GM18868 (cell line): ENCODE data around the gene ANKRD63.

ENCODE experiments used
- ATAC-seq: cut with Tn5 transposase; IDR thresholded peaks from one replicate; pipeline ENCODE4 v1.9.1; 2021; ENCODE audit warnings: mild to moderate bottlenecking, moderate library complexity; ENCODE audit not compliant: unreplicated experiment

The ANKRD63 gene

DNA sequence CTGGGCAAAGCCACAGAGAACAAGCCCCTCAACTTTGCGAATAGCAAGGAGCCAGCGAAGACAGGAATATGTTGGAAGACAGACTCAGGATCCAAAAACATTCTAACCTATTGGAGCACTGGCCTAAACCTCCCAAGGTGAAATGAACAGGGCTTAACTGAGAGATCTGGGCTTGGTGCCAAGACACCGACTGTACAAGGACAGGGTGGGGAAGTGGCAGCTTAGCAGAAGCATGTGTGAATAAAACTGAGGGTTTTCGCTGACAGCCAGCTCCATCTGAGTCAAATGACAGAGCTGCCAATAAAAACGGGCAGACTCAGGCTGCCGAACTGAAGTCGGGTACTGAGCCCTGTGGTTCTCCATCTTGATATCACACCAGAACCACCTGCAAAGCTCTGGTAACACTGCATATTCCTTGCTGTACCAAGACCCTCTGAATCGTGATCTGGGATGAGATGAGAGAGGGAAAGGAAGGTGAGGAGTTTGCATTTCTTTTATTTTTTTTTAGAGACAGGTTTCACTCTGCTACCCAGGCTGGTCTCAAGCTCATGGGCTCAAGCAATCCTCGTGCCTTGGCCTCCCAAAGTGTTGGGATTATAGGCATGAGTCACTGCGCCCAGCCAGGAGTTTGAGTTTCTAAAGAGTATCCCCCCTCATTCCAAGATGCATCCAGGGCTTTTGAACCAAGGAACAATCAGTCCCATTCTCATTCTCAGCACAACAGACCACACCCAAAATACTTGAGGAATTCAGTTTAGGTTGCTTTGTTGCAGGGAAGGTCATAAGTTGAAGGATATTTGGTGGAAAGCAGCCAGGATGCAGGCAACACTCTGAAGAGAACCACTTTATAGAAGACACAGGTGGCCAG lies 30.9 kb upstream of the ANKRD63 start:
- no peak for ATAC-seq

DNA sequence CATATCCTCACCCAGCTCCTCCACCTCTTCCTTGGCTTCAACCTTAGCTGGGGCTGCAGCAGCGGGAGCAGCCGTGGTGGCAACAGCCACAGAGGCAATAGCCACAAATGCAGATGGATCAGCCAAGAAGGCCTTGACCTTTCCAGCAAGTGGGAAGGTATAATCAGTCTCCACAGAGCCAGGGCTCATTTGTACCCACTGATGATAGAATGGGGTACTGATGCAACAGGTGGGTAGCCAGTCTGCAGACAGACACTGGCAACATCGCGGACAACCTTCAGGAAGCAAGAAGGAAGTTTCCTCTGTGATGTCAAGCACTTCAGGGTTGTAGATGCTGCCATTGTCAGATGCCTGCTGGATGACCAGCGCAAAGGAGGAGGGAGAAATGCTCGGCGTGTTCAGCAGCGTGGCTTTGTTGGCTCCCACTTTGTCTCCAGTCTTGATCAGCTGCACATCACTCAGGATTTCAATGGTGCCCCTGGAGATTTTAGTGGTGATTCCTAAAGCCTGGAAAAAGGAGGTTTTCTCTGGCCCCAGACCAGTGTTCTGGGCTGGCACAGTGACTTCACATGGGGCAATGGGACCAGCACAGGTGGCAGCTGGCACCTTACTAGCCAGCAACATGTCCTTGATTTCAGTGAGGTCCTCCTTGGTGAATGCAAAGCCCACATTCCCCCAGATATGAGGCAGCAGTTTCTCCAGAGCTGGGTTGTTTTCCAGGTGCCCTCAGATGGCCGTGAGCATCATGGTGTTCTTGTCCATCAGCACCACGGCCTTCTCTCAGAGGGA lies 29.7 kb upstream of the ANKRD63 start:
- no peak for ATAC-seq

DNA sequence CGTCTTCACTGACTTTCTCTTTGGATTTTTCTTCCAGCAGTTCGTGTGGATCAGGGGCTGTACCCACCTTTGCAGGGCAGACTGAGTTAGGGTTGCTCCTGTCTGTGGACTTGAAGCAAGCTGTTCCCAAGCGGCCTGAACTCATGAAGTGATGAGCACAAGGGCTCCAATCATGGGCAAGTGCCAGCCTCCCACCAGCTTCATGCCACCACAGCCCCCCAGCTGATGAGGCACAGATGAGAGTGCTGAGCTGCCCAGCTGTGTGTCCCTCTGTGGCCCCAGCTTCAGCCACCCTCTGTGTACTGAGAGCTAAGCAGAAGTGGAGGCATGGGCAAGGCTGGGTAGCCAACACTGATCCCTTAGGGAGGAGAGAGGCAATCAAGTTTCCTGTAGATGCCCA lies 28.1 kb upstream of the ANKRD63 start:
- ATAC-seq = no peak

DNA sequence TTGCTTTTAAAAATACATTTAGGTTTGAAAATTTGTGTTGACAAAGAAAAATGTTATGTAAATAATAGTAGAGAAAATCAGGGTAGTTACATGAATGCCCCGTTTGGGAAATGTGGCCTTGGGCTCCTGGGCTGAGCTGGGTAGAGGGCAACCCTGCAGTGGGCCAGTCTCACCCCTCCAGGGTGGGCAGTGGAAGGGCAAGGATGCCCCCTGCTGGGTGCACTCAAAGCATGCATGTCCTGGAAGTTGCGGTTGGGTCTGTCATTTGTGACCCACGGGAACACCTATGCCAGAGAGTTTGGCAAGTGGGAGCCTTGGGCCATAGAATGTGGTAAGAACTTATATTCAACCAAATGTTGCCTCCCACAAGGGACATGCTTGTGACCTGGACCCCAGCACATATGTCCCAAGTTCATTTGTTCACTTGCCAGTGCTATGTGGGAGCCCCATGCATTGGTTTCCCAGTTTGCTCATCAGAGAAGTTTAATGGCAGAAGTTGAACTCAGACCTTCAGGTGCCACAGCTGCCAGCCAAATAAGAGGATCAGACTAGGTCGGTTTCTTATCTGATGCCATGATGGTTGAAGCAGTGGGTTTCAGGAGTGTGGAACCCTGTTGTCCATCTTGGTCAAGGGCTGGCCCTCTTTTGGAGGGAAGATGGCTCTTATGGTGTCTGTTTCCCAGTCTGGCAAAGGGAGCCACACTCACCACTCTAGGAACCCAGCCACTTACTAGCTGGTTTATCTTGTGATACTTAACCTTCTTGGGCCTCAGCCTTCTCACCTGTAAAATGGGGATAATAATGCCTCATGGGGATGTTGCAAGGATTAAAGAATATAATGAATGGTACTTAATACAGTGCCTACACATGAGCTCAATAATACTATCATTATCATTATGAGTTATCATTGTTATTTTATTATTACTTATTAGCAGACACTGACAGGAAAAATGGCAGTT lies 27.4 kb upstream of the ANKRD63 start:
- no peak for ATAC-seq

DNA sequence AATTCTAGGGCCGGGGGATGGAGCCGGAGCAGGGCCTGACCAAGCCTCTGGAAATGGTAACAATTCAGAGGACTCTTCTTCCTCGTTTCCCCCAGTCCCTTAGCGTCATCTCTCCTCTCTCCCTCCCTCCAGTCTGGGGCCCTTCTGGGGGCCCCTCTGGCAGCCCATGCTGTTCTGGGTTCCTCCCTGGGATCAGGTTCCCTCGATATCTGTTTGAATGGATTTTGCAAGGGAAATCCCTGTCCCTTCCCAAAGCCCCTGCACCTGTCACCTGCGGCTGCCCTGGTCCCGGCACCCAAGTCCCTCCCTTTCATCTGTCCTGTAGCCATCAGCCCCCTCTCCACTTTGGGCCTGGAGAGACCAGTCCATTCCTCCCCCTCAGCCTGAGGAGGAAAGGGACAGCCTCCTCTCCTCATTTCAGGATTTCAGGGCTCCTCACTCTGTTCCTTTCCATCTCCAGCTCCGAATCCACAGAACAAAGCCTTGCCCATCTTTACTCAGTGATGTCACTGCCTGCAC lies 26.5 kb upstream of the ANKRD63 start:
- no peak for ATAC-seq

DNA sequence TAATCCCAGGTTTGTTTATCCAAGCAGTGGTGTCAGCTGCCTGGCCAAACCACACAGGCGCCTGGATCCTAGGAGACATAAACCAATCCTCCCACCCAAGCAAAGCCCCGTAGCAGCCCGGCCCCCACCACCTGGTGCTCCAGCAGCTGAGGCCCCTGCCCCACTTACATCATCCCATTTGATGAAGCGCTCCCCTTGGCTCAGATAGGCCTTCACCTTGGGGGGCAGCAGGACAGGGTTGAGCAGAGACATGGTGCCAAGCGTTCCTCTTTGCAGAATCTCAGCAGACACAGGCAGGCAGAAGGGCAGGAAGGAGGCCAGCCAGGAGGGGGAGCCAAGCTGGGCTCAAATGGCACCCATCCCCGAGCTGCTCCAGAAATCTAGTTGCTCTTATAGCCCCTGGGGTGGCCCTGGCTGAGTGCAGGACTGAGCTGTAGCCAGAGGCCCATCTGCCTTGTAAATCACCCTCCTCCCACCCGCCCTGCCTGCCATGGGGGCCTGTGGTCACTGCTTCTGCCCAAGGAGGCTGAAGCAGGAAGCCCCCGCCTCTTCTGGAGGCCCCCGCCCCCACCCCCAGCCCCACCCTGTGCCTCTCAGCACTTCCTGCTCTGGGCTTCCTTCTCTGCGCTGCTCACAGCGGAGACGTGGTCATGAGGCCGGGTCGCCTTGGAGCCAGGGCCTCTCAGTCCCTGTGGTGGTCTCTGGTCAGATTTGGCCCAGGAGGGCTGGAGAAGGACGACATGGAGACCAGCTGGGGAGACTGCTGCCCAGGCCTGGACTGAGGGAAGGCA lies 24.8 kb upstream of the ANKRD63 start, which contains the start of gene PLCB2:
Gene PLCB2, minus strand, starts transcription at position 515 of the 791 bp plus-strand sequence. Its CDS starts 263 bp downstream, at position 252.
- peak; percentile 68 for ATAC-seq

DNA sequence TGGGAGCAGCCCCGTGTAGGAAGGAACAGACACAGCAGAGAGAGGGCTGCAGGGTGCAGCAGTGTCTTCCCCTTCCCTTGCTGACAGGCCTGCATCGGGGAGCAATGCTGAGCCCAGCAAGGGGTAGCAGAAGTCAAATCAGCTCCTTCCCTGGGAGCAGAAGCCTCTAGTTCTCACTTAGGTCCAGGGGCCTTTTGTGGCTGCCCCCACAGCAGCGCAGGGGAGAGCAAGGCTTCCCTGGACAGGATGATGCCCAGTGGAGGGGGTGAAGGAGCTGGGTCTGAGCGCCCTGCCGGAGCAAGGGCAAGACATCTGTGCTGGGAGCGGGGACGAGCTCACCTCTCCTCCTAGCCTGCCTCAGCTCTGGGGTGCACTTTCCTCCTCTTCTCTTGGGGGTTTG lies 24.0 kb upstream of the ANKRD63 start:
- no peak for ATAC-seq

DNA sequence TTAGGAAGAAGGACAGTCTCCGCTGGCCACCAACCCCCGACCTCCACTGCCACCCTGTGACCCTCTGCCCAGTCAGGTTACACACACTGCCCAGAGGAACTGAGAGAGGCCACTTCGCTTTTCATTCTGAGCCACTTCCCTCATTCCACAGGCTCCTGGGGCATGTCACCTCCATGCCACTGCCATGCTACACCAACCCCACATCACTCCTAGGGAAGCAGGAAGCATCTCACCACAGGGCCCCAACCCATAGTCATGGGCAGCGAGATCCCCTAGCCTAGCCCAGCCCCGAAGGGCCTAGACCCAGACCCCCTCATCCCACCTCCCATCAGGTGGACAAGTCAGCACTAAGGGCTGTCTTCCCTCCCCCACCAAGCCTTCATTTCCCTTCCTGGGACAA lies 23.5 kb upstream of the ANKRD63 start:
- no peak for ATAC-seq

DNA sequence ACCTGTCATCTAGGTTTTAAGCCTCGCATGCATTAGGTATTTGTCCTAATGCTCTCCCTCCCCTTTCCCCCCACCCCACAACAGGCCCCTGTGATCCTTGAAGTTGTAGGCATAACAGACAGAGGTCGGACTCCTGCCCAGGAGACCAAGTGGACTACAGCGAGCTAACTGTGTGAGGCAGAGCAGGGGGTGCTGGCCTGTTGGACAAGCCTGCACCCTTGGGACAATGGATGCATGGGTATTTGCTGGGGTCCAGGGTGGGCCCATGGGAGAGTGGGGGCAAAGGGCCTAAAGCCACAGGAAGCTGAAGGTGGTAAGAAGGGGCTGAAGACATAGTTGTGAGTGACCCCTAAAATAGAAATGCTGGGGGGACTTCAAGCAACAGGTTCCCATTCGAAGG lies 22.4 kb upstream of the ANKRD63 start:
- ATAC-seq = no peak

DNA sequence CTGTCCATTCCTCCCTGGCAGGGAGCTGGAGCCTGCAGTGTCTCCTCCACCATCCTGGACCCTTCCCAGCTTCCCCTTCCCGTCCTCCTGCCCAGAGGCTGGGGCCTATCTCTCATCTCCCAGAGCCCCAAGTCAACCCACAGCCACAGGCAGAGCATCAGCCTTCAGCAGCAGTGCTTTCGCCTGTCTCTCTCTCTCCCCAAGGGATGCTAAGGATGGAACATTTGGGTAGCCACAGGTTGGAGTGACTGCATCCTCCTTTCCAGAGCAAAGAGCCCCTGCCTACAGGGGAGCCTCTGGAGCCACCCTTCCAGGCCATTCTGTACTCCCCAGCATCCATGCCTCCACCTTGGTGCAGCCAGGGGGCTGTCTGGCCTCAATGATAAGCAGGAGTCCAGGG lies 20.7 kb upstream of the ANKRD63 start:
- no peak for ATAC-seq

DNA sequence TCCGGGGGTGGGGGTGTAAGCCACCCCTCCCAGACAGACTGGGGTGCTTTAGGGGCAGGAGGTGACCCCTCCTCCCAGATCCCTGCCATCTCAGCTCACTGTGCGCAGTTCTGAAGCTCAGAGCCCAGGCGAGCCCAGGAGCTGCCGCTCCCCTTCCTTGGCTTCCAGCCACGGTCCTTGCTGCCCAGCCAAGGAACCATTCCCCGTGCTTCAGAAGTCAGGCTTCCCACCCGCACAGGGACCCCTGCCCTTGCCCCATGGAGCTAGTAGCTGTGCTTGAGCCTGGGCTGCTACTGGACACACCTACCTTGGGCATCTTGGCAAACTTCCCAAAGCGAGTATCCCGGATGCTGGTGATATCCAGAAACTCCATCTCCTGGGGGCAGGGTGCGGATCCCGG lies 20.1 kb upstream of the ANKRD63 start:
- no peak for ATAC-seq

DNA sequence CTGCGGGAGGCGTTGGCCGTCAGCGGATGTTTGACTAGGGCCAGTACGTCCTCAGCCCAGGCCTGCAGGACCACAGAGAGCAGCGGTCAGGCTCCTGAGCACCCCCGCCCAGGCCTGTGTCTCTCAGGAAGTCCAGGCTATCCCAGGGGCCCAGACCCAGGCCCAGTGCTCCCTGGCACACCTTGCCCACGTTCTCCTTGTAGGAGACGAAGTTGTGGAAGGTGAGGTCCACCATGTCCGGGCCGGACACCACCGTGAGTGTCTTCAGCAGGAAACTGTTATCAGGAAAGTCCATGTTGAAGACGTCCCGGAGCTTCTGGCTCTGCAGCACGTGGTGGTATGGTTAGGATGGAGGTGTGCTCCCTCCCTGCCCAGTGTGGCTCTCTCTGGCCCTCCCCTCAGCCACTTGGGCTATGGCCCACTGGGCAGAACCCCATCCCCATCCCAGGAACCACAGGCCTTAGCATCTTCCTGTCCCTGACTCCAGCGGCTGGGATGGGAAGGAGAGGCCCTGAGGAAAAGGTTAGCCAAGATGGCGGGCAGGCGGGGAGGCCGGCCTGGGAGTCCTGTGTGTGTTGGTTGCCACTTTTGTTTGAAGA lies 19.5 kb upstream of the ANKRD63 start:
- ATAC-seq = no peak

DNA sequence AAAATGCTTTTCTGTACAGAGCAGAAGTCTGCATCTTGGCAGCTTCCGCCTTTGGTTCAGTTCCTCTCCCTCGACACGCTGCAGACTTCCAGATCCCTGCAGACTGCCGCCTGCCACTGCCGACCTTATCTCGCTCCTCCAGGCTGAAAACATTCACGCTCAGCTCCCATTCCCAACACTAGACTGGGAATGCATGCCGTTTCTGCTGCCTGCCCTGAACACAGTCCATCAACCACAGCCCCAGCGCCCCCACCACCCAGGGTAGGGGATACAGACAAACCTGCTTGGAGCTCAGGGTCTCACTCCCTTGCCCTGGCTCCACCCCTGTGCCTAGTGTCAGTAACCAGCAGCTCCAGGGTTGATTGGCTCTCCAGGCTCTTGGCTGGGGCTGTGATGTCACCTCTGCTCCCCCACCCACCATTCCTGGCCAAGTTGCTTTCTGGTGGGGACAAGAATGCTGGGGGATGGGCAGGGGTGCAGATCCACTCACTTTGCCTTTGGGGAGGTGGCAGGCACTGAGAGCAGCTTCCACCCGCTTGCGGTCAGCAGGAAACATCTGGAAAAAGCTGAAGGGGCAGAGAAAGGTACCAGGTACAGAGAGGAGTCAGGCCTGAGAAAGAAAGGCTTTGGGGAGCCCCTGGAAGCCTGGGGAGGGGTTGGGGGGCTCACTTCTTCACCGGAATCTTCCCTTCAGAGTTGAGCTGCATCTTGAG lies 18.8 kb upstream of the ANKRD63 start:
- no peak for ATAC-seq

DNA sequence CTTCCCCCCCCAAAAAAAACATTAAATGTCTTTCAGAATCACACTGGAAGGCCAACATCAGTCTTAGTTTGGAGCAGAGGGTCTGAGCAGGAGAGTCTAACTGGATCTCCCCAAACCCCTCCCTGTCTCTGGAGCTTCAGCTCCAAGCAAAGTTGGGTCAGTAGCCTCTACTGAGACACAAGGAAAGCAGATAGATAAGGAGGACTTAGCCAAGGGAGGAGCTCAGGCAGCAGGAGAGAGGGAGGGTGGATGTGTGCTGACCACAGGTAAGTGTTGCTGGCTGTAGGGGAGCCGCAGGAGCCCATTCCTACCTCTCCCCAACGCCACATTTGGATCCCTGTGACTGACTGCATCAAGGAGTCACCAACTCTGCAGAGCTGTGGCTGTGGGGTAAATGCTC lies 17.9 kb upstream of the ANKRD63 start:
- ATAC-seq = no peak

DNA sequence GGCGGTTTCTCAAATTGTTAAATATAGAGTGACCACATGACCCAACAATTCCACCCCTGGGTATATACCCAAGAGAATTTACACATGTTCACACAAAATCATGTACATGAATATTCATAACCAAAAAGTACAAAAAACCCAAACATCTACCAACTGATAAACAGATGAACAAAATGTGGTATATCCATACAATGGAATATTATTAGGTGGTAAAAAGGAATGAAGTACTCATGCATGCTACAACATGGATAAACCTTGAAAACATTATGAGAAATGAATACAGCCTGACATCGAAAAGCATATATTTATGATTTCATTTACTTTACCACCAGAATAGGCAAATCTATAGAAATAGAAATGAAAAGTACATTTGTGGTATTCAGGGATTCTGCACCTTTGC lies 17.5 kb upstream of the ANKRD63 start:
- no peak for ATAC-seq

DNA sequence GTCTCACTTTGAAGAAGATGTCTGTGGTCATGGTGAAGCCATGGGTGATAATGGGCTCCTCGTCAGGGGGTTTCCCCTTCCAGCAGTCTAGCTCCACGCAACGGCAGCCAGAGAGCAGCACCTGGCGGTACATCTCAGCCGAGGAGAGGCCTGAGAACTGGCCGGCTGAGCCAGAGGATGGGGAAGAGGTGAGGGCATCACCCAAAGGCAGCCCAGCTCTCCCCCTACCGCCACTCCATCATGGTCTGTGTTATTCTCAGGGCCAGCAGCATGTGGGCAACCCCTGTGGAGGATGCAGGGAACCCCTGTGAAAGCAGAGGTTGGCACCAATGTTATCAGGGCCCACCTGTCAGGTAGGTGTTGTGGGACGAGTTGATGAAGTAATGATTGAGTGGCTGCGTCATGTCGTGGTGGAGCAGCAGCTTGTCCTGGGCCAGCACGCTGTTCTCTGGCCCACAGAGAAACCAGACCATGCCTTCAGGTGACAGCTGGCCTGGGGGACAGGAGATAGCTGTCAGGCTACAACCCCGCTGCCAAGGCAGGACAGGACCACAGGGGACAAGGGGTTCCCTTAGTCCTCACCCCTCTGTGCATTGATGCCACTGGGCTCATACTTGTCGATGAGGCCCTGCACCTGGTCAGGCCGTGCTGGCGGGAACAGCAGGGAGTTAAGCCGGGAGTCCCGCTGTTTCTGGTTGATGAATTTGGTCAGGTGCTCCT lies 15.5 kb upstream of the ANKRD63 start:
- ATAC-seq = no peak

DNA sequence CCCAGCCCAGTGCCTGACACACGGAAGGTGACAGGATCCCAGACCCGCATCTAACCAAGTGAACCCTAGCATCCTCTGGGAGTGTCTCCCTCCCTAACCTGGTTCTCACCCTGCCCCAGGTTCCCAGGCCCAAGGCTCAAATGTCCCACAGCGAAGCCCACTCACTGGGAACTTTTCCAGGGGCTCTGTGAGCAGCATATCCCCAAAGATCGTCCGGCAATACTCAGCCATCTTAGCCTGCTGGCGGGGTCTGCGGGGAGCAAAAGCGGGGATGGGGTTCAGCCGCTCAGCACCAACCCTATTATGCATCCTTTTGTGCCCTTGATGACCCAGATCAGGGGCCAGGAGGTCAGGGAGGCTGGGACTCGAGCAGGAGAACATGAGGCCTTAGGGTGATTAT lies 14.5 kb upstream of the ANKRD63 start:
- no peak for ATAC-seq

DNA sequence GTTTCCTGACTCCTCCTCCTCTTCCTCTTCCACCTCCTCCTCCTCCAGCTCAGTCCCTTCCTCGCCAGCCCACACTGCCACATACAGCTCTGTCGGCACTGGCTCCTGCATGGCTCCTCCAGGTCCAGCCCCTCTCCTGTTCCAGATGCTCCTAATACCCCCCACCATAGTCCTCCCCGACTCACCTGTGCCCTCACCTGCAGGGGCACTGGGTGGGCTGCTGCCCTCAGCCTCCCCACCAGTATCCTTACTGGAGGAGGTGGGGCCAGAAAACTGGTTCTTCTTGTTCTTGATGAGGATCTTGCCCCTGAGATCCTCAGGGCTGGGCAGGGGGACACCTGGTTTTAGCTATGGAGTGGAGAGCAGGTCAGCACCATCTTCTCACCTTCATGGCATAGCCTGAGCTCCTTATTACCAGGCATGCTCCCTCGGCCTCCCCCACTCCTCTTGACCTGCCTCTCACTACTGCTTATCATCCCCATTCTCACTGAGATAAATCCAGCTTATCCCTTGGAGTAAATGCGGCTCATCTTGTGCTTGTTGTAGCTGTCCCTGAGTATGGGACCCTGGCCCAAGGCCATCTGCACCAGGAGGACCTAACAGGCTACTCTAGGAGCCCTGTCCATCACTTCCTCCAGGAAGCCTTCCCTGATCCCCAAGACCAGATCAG lies 13.8 kb upstream of the ANKRD63 start:
- ATAC-seq = no peak
